H1 (cell line): Measurements from ENCODE around the gene ERC1. TPM values are rescaled to one million over a fixed set of nuclear protein-coding genes. Genes with fewer than 3 reads are reported as not detected.

Experiments used
- CTCF ChIA-PET: fragments of 300-600 bp; sonication (Branson Sonifier 250); formaldehyde crosslinking; loops from one replicate; lab custom pipeline; 2021; ENCODE audit not compliant: partially characterized antibody; lab: Charles Lee
- POLR2A ChIA-PET: fragments of 300-600 bp; sonication (Branson Sonifier 250); formaldehyde crosslinking; loops from one replicate; lab custom pipeline; 2021; ENCODE audit warnings: inconsistent platforms; ENCODE audit not compliant: partially characterized antibody; lab: Charles Lee
- DNase-seq, 2 experiments: peaks; one replicate each; pipeline versions ENCODE4 v3.0.0 to v3.0.0-alpha.2; 2010 to 2022; ENCODE audit warnings: low spot score in 2 of 2, low read depth in 1 of 2, mixed read lengths in 1 of 2
- FAIRE-seq: peaks from 2 replicates; lab custom pipeline; 2011; peaks lifted over from hg19 to GRCh38; lab: Jason Lieb, UNC
- H2AFZ ChIP-seq: 2 replicates; pipeline ENCODE4 v1.8.1; 2012; ENCODE audit warnings: low read length, inconsistent platforms
- H2AK5ac ChIP-seq: 2 replicates; pipeline ENCODE4 v1.6.1; 2013; ENCODE audit warnings: low read depth, low read length
- H2BK120ac ChIP-seq: replicated peaks from 2 replicates; pipeline ENCODE3; 2013; ENCODE audit warnings: low read depth, low read length, inconsistent platforms
- H2BK12ac ChIP-seq: 2 replicates; pipeline ENCODE4 v1.6.1; 2013; ENCODE audit warnings: low read depth, low read length
- H2BK15ac ChIP-seq: 2 replicates; pipeline ENCODE4 v1.6.1; 2013; ENCODE audit warnings: low read length
- H2BK20ac ChIP-seq: 2 replicates; pipeline ENCODE4 v1.6.1; 2013; ENCODE audit warnings: low read length
- H2BK5ac ChIP-seq: 2 replicates; pipeline ENCODE4 v1.6.1; 2013; ENCODE audit warnings: low read depth, low read length
- H3K14ac ChIP-seq: 2 replicates; pipeline ENCODE4 v1.6.1; 2013; ENCODE audit warnings: inconsistent platforms; ENCODE audit not compliant: insufficient read length
- H3K18ac ChIP-seq: 2 replicates; pipeline ENCODE4 v1.6.1; 2013; ENCODE audit warnings: low read length; ENCODE audit errors: extremely low read depth
- H3K23ac ChIP-seq: 2 replicates; pipeline ENCODE4 v1.6.1; 2013; ENCODE audit warnings: inconsistent platforms; ENCODE audit not compliant: insufficient read length
- H3K23me2 ChIP-seq: 2 replicates; pipeline ENCODE4 v1.6.1; 2013; ENCODE audit warnings: low read depth, low read length
- H3K27ac ChIP-seq: 2 replicates; pipeline ENCODE4 v1.6.1; 2011; ENCODE audit warnings: low read depth, low read length, inconsistent platforms
- H3K27me3 ChIP-seq, 4 experiments: replicated peaks in 1 of 4; 1 replicate in 1 of 4; 2 replicates in 3 of 4; pipeline versions ENCODE4 v1.6.1 to v1.8.1; 2011 to 2013; ENCODE audit warnings: low read length in 3 of 4, mild to moderate bottlenecking in 3 of 4, inconsistent platforms in 2 of 4, mixed read lengths in 2 of 4, moderate library complexity in 1 of 4; ENCODE audit not compliant: control insufficient read depth in 3 of 4, insufficient read depth in 3 of 4; ENCODE audit errors: extremely low read depth in 1 of 4
- H3K36me3 ChIP-seq, 4 experiments: 2 replicates each; pipeline versions ENCODE4 v1.6.1 to v1.8.1; 2011 to 2013; ENCODE audit warnings: mild to moderate bottlenecking in 4 of 4, low read length in 3 of 4, moderate library complexity in 2 of 4, control low read depth in 1 of 4, inconsistent platforms in 1 of 4; ENCODE audit not compliant: insufficient read depth in 4 of 4, control insufficient read depth in 2 of 4
- H3K4ac ChIP-seq: replicated peaks from 2 replicates; pipeline ENCODE3; 2013; ENCODE audit warnings: low read length, low read depth, mixed read lengths, inconsistent platforms; ENCODE audit not compliant: insufficient read length
- H3K4me1 ChIP-seq, 4 experiments: replicated peaks in 1 of 4; 1 replicate in 1 of 4; 2 replicates in 3 of 4; pipeline versions ENCODE4 v1.6.1 to v1.8.1; 2011 to 2013; ENCODE audit warnings: low read length in 3 of 4, inconsistent platforms in 2 of 4, mixed read lengths in 1 of 4; ENCODE audit not compliant: insufficient read depth in 4 of 4, control insufficient read depth in 3 of 4
- H3K4me2 ChIP-seq, 2 experiments: 2 replicates each; pipeline versions ENCODE4 v1.6.1 to v1.8.1; 2011 to 2013; ENCODE audit warnings: low read depth in 2 of 2, low read length in 2 of 2, control low read depth in 1 of 2, inconsistent platforms in 1 of 2, mild to moderate bottlenecking in 1 of 2; ENCODE audit not compliant: insufficient read depth in 1 of 2
- H3K4me3 ChIP-seq, 4 experiments: fragments of 200-600, 300-600 bp in 1 of 4; sonication (generic), shearing (Covaris generic), sonication (Bioruptor Twin) in 1 of 4; 2 replicates each; pipeline versions ENCODE4 v1.5.1 to v1.8.1; 2011 to 2016; ENCODE audit warnings: low read length in 4 of 4, low read depth in 3 of 4, control low read depth in 2 of 4, inconsistent platforms in 2 of 4, mild to moderate bottlenecking in 2 of 4, mixed read lengths in 1 of 4, moderate library complexity in 1 of 4; ENCODE audit not compliant: insufficient read depth in 2 of 4; ENCODE audit errors: extremely low read depth in 1 of 4
- H3K56ac ChIP-seq: replicated peaks from 2 replicates; pipeline ENCODE3; 2013; ENCODE audit warnings: low read depth, mild to moderate bottlenecking, mixed read lengths, low read length, inconsistent platforms; ENCODE audit not compliant: insufficient read length
- H3K79me1 ChIP-seq: 2 replicates; pipeline ENCODE4 v1.6.1; 2013; ENCODE audit warnings: low read depth, low read length, control low read depth
- H3K79me2 ChIP-seq, 2 experiments: 2 replicates each; pipeline versions ENCODE4 v1.6.1 to v1.8.1; 2012 to 2013; ENCODE audit warnings: low read length in 2 of 2, mild to moderate bottlenecking in 2 of 2, inconsistent platforms in 1 of 2; ENCODE audit not compliant: insufficient read depth in 2 of 2, control insufficient read depth in 1 of 2
- H3K9ac ChIP-seq, 4 experiments: replicated peaks in 1 of 4; 1 replicate in 1 of 4; 2 replicates in 3 of 4; pipeline versions ENCODE4 v1.6.1 to v1.8.1; 2011 to 2013; ENCODE audit warnings: low read depth in 3 of 4, low read length in 3 of 4, control low read depth in 2 of 4, mild to moderate bottlenecking in 2 of 4, moderate library complexity in 2 of 4, inconsistent platforms in 1 of 4; ENCODE audit errors: extremely low read depth in 1 of 4
- H3K9me3 ChIP-seq, 2 experiments: 2 replicates each; pipeline versions ENCODE4 v1.6.1 to v1.8.1; 2012 to 2013; ENCODE audit warnings: mild to moderate bottlenecking in 2 of 2, moderate library complexity in 2 of 2, control low read depth in 1 of 2, inconsistent platforms in 1 of 2, low read depth in 1 of 2, low read length in 1 of 2, mixed read lengths in 1 of 2; ENCODE audit not compliant: insufficient read depth in 2 of 2
- H4K20me1 ChIP-seq, 2 experiments: replicated peaks in 1 of 2; 2 replicates each; pipeline versions ENCODE3 to v1.8.1; 2011 to 2013; ENCODE audit warnings: inconsistent platforms in 2 of 2, low read length in 2 of 2, mild to moderate bottlenecking in 1 of 2; ENCODE audit not compliant: insufficient read depth in 2 of 2, control insufficient read depth in 1 of 2
- H4K5ac ChIP-seq: 2 replicates; pipeline ENCODE4 v1.6.1; 2013; ENCODE audit warnings: low read length, low read depth, mixed read lengths, inconsistent platforms; ENCODE audit not compliant: insufficient read length
- H4K8ac ChIP-seq: 2 replicates; pipeline ENCODE4 v1.8.0; 2013; ENCODE audit warnings: mild to moderate bottlenecking, moderate library complexity, low read length, inconsistent platforms; ENCODE audit not compliant: insufficient read depth; ENCODE audit errors: extremely low read depth
- H4K91ac ChIP-seq: replicated peaks from 2 replicates; pipeline ENCODE3; 2013; ENCODE audit warnings: low read length, mixed read lengths, inconsistent platforms; ENCODE audit not compliant: insufficient read length
- CBX8 ChIP-seq: fragments of 300-800, 300-1000 bp; sonication (generic); IDR thresholded peaks from 2 replicates; pipeline ENCODE4 v1.7.1; 2016; ENCODE audit warnings: low read depth, low read length, borderline replicate concordance
- CEBPB ChIP-seq: IDR thresholded peaks from 2 replicates; pipeline ENCODE4 v1.6.1; 2012; ENCODE audit warnings: low read depth, low read length
- CHD2 ChIP-seq: IDR thresholded peaks from 2 replicates; pipeline ENCODE4 v1.6.1; 2012; ENCODE audit warnings: low read length, improper control_type of control experiment
- FOSL1 ChIP-seq: IDR thresholded peaks from 2 replicates; pipeline ENCODE4 v1.6.1; 2011; ENCODE audit warnings: mild to moderate bottlenecking, low read depth, low read length, moderate library complexity; ENCODE audit not compliant: insufficient read depth
- HDAC6 ChIP-seq: IDR thresholded peaks from one replicate; pipeline ENCODE4 v1.7.1; 2012; ENCODE audit warnings: low read depth, mild to moderate bottlenecking, inconsistent platforms, low read length, moderate library complexity
- JUN ChIP-seq: IDR thresholded peaks from 2 replicates; pipeline ENCODE4 v1.6.1; 2011; ENCODE audit warnings: low read depth, mild to moderate bottlenecking, improper control_type of control experiment, low read length
- JUND ChIP-seq: IDR thresholded peaks from 2 replicates; pipeline ENCODE4 v1.6.1; 2011; ENCODE audit warnings: mild to moderate bottlenecking, improper control_type of control experiment, low read length
- KDM4A ChIP-seq: IDR thresholded peaks from one replicate; pipeline ENCODE4 v1.7.1; 2012; ENCODE audit warnings: low read depth, mild to moderate bottlenecking, moderate library complexity, low read length, inconsistent platforms; ENCODE audit not compliant: severe bottlenecking
- MAX ChIP-seq: IDR thresholded peaks from 2 replicates; pipeline ENCODE4 v1.6.1; 2012; ENCODE audit warnings: inconsistent platforms
- RFX5 ChIP-seq: IDR thresholded peaks from 2 replicates; pipeline ENCODE4 v1.6.1; 2011; ENCODE audit warnings: low read depth, low read length, improper control_type of control experiment, borderline replicate concordance
- SIRT6 ChIP-seq: IDR thresholded peaks from one replicate; pipeline ENCODE4 v1.7.1; 2012; ENCODE audit warnings: low read length, inconsistent platforms
- SUZ12 ChIP-seq: fragments of 200-600 bp; sonication (generic); IDR thresholded peaks from 2 replicates; pipeline ENCODE4 v1.6.1; 2012; ENCODE audit warnings: mild to moderate bottlenecking, inconsistent platforms, low read length, moderate library complexity, mixed read lengths
- TAF1 ChIP-seq: IDR thresholded peaks from 2 replicates; pipeline ENCODE4 v1.6.1; 2011; ENCODE audit warnings: mild to moderate bottlenecking, low read depth, low read length
- YY1 ChIP-seq: IDR thresholded peaks from 2 replicates; pipeline ENCODE4 v1.6.1; 2011; ENCODE audit warnings: low read depth, mild to moderate bottlenecking, low read length
- ZNF274 ChIP-seq: IDR thresholded peaks from 2 replicates; pipeline ENCODE4 v1.7.0; 2012; ENCODE audit warnings: low read length, borderline replicate concordance; ENCODE audit errors: extremely low read depth
- WGBS, 2 experiments: shearing (Covaris generic) in 1 of 2; methylation state at CpG; one replicate each; pipeline versions ENCODE4 v1.1.6 to v1.1.7; 2013 to 2015; ENCODE audit warnings: low lambda C conversion rate in 2 of 2, mixed read lengths in 2 of 2, inconsistent platforms in 1 of 2, low coverage in 1 of 2, missing lambda C conversion rate in 1 of 2; ENCODE audit not compliant: insufficient replicate concordance in 2 of 2, insufficient coverage in 1 of 2, insufficient read length in 1 of 2; ENCODE audit errors: extremely low coverage in 1 of 2, missing lambda C conversion rate in 1 of 2; 5-methylcytosine and 5-hydroxymethylcytosine counted together
- polyA plus RNA-seq, 7 experiments: library from polyadenylated mRNA; depleted of rRNA in 3 of 7; stranded (reverse) in 5 of 7; unstranded in 2 of 7; fragments of >200 nt in 5 of 7; fragments of 200-250 nt in 2 of 7; gene quantifications; 1 replicate in 5 of 7; 2 replicates in 1 of 7; 4 replicates in 1 of 7; pipeline versions ENCODE4 v1.2.1 to v1.2.3, GENCODE V29; 2011 to 2013; ENCODE audit warnings: missing spikeins in 2 of 7, mixed read lengths in 2 of 7
- total RNA-seq: library from RNA; stranded (reverse); fragmentation: NEBNext Ultra II Directional; extraction: Animal tissue kit (Norgen Biotek cat#: 25700); gene quantifications from 2 replicates; pipeline ENCODE4 v1.2.1, GENCODE V29; 2021

The ERC1 gene
- total and polyA plus RNA-seq, 2 of the 8 experiments (the other 6 are each of a cell fraction or from before 2014, with no cell fraction given): 7.8 to 45.7 TPM

GRCh38 chr12:974271-974862 is 16.7 kb upstream of the ERC1 start:
- Histone ChIP-seq H3K79me1 (no peaks in the 10 kb centered on the region), H2BK5ac (no peak overlapping the region), H3K23me2 (no peaks in the 10 kb centered on the region), H3K4me2 (no peak overlapping the region), H4K20me1 (no peaks in the 10 kb centered on the region), H2BK12ac (no peak overlapping the region), H2BK20ac (no peak overlapping the region), H3K14ac (no peak overlapping the region), H3K56ac (no peak overlapping the region), H3K4me1 (no peaks in the 10 kb centered on the region), H4K8ac (no peak overlapping the region), H3K9ac (no peak overlapping the region), H3K27ac (no peak overlapping the region), H3K36me3 (no peaks in the 10 kb centered on the region), H4K5ac (no peak overlapping the region), H3K4ac (no peak overlapping the region), H3K9me3 (no peaks in the 10 kb centered on the region; a peak in 1 of 4 replicates), H3K23ac (no peak overlapping the region), H3K4me3 (no peak overlapping the region), H4K91ac (no peak overlapping the region), H3K18ac (no peak overlapping the region), H3K27me3 (no peaks in the 10 kb centered on the region), H3K79me2 (no peaks in the 10 kb centered on the region), H2AFZ (no peak overlapping the region), H2BK15ac (no peak overlapping the region), H2AK5ac (no peak overlapping the region), H2BK120ac (no peak overlapping the region)
- CTCF ChIA-PET: interaction anchor here (2.1 kb wide), 1 partner anchor 11 kb away, joined by 7 read pairs; no protein-coding TSS in a partner anchor
- FAIRE-seq (no peak), DNase-seq (no peak)
- POLR2A ChIA-PET: no interaction called here
- 89% methylated on average over 4 of the region's 4 CpGs; no CpG with 5 or more reads in 1 of the 2 experiments for WGBS, 2 experiments
- TF ChIP-seq CHD2 (no peak), JUND (no peak), ZNF274 (no peak), SUZ12 (no peak), KDM4A (no peak), JUN (no peak), CEBPB (no peak), YY1 (no peak), TAF1 (no peak), SIRT6 (no peak), CBX8 (no peak), HDAC6 (no peak), RFX5 (no peak), MAX (no peak), FOSL1 (no peak)
